GM21825 (cell line): Measurements from ENCODE around the gene SMNDC1.
A peak's percentile ranks its signal among the peaks of the same experiment; 100 is the strongest.

Source experiments
- ATAC-seq: cut with Tn5 transposase; IDR thresholded peaks from one replicate; pipeline ENCODE4 v1.9.1; 2021; ENCODE audit warnings: mild to moderate bottlenecking, moderate library complexity; ENCODE audit not compliant: unreplicated experiment

The SMNDC1 gene

GRCh38 chr10:110330675-110331074, 26.0 kb upstream of the SMNDC1 start:
- no peak for ATAC-seq

DNA sequence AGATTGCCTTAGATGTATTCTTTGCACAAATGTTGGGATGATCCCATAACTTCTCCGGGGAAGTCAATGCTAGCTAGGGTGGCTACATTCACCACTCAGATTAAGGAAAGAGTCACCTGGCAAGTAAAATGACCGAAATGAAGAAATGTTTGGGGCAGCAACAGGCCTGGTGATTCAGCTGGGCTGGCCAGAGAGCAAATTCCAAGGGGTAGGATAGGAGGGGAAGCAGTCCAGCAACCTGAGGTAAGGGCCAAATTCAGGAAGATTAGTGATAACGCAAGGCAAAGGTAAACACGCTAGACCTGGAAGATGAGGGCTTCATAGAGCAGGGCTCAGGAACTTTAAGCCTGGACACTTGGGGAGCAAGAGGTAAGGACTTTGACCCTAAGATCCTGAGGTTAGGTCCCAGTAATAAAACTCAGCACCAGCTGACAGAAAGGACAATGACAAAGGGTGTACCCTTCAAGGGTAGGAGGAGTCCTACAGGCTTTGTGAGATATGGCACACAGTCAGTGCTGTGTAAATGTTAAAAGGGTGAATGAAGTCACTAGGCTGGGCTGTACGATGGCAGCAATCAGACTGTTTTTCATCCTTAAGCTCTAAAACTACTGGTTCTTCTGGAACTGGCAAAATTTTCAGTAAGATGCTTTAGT, 22.7 kb upstream of the SMNDC1 start:
- no peak for ATAC-seq

DNA sequence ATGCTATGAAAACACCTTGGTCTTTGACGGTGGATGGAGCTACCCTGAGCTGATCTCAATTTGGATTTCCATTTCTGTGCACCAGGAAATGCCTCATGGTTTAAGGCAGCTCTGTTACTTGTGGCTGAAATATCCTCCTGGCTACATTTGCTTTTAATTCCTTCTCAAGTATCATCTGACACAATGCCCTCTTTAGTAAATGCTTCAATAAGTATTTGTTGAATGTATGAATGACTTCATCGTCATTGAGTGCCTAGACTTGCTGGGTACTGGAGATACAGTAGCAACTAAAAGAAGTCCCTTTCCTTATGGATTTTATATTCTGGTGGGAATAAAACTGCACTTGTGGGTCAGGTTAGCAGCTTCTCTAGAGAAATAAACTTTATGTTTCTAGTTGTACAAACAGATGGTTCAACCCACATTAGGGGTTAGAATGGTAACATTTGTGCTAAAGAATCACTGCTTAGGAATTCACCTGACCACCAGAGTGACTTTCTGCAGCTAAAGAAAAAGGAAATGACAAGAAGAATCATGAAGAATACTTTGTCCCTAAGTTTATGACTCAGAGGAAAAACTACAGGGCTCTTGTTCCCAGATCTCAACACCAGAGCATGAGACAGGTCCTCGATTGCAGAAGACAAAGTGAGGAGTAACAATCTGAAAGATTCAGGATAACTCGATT, 21.8 kb upstream of the SMNDC1 start:
- no peak for ATAC-seq

DNA sequence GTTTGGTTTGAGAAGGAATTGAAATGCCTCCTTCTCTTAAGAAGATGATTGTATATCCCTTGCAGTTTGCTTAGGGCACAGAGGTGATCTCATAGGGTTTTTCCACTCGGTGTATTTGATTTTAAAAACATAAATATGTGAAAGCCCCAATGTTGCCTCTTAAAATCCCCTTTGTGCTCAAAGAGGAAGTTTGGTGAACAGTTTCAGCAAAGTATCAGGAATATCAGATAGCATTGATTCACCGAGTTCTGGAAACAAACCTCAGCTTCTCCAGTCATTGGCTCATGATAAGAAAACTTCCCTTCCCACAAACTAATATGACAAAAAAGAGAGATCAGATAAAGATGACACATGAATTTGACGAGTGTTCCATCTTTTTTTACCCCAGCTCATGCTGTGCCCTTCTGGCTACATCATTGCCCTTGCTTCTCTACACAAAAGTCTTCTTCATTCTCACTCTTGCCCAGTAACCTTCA, 20.1 kb upstream of the SMNDC1 start:
- peak; percentile 69 for ATAC-seq

- peak; percentile 57 for ATAC-seq
Observed at GRCh38 chr10:110324201-110324804, 19.6 kb upstream of the SMNDC1 start.

- ATAC-seq: no peak
Observed at GRCh38 chr10:110323503-110323902, 18.8 kb upstream of the SMNDC1 start.

DNA sequence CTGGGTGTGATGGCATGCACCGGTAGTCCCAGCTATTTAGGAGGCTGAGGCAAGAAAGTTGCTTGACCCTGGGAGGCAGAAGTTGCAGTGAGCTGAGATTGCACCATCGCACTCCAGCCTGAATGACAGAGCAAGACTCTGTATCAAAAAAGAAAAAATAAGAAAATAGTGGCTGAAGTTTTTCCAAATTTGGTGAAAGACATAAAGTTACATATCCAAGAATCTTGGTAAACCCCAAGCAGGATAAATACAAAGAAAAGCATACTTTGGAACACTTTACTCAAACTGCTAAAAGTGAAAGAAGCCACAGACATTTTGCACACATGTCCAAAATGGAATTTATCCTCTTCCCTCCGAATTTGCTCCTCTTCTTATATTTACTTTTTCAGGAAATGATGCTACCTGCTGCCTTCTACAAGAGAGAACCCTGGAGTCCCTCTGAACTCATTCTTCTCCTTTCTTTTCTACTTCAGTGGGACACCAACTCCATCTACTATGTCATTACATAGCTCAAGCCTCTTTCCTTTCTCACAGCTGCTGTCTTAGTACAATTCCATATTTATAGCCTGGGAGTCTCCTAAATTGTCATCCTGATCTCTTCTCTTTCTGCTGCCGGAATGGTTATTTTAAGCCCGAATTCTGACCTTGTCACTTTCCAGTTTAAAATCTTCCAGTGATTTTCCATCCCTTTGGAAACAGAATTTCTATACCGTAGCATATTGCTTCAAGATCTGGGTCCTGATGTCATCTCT, 17.3 kb upstream of the SMNDC1 start:
- no peak for ATAC-seq

DNA sequence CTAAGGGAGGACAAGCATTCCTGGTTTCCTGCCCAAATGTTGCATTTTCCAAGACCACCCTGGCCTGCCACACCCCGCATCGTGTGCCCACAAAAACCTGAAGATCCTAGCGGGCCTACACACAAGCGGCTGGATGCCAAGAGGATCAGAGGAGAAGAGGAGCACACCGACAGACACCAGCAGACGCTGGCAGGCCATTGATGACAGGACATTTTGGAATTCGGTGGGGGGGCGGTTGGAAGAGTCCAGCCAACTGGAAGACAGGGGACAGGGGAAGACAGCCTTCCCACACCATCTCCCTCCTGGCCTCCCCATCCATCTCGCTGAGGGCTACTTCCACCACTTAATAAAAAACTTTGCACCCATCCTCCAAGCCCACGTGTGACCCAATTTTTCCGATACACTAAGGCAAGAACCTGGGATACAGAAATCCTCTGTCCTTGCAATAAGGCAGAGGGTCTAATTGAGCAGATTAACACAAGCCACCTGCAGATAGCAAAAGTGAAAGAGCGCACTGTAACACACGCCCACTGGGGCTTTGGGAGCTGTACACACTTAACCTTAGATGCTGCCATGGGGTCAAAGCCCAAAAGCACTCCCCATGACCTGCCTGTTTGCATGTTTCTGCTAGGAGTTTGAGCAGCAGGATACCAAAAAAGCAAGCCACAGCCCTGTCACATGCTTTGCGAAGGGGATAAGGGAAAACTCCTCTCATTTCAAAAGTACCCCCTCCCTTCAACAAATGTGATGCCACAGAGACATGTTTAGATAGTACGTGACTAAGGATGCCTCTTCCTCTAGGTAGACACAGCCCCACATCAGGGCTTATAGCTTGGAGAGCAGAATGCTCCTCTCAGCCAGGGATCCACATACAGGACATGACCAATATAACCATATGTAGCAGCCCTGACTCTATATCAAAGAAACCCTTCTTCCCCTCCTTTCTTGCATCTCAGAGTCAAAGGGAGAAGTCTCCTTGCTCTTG, 13.4 kb upstream of the SMNDC1 start:
- no peak for ATAC-seq

GRCh38 chr10:110313674-110314073, 9.0 kb upstream of the SMNDC1 start:
- no peak for ATAC-seq

DNA sequence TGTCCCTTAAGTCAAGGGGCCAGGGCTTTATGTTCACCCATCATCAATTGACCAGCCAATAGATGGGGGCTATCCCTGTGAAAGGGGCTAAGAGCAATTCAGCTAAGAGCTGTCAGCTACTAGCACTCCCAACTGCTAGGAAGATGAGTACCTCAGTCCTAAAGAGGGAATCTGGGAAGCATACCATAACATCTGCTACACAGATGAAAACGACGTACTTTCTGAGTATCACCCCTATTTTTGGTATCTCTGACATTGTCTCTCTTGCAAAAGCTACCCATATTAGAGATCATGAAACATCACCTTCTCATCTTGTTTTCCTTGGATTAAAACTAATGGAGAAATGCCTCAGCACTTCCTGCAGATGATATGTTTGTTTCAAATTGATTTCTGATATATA, 7.5 kb upstream of the SMNDC1 start:
- ATAC-seq: no peak

GRCh38 chr10:110311357-110311949, 6.7 kb upstream of the SMNDC1 start:
- ATAC-seq: no peak

- no peak for ATAC-seq
Observed at GRCh38 chr10:110310741-110311140, 6.0 kb upstream of the SMNDC1 start.

GRCh38 chr10:110307805-110308204, 3.1 kb upstream of the SMNDC1 start:
- no peak for ATAC-seq

- no peak for ATAC-seq
Observed at GRCh38 chr10:110306452-110306768, 1.7 kb upstream of the SMNDC1 start.

- peak; percentile 43 for ATAC-seq
Observed at GRCh38 chr10:110305767-110306451, 1.2 kb upstream of the SMNDC1 start.

DNA sequence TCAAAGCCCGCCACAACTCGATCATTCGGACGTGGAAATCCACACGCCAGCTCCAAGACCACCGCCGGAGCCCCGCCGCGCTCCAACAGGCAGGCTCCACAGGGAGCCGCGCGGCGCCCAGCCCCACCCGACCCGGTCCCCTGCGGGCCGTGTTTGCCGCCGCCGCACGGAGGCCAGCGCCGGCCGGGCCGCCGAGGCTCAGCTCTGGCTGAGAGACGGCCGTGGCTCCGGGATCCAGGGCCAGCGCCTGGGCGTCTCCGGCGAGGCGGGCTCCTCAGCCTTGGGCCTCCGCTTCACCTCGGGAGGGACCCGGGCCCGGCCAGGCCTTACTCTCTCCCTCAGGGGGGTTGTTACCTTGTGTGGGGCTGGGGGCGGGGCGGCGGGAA, 333 bp downstream of the SMNDC1 start:
- peak; percentile 41 for ATAC-seq

GRCh38 chr10:110303681-110304080, 1.0 kb downstream of the SMNDC1 start:
- no peak for ATAC-seq

- ATAC-seq: no peak
Observed at GRCh38 chr10:110300486-110300986, 4.2 kb downstream of the SMNDC1 start.

DNA sequence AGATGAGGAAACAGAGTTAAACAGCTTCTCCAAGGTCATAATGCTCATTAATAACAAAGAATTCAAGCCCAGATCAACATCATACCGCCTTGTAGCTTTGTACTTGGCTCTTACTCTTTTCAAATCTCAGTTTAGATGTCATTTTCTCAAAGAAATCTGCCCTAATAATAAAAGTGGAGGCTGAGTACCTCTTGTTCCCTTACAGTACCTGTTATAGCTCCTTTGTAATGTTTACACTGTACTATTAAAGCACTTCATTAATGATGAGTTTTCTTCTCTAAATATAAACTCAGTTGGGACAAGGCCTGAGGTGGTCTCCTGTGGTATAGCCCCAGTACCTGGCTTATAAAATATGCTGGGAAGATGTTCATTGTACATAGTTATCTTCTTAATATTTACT, 7.8 kb downstream of the SMNDC1 start:
- ATAC-seq: no peak
